ENCODE results near the gene ZNF30.
A peak's percentile ranks its signal among the peaks of the same experiment; 100 is the strongest.
"Not testable (repeated sequence)": the region's sequence is repeated elsewhere in the genome, so short reads cannot be mapped to it uniquely, and the experiment has no call there.

The ZNF30 gene

GRCh38 chr19:34965505-34965904 lies 38.8 kb downstream of the ZNF30 start:
- not testable (repeated sequence) for H3K27me3 Mint-ChIP-seq

GRCh38 chr19:34967551-34967950 lies 40.8 kb downstream of the ZNF30 start:
- H3K27ac Mint-ChIP-seq = no peak overlapping the region
- peaks cover 14% of the 10 kb centered on the region for H3K4me1 Mint-ChIP-seq (ENCODE audit: low read depth)
- no peaks in the 10 kb centered on the region for H3K27me3 Mint-ChIP-seq
- DNase-seq = no peak
- no peak overlapping the region for H3K4me3 Mint-ChIP-seq
- H3K9me3 Mint-ChIP-seq = peaks cover 28% of the 10 kb centered on the region
- peaks cover 8% of the 10 kb centered on the region for H3K36me3 Mint-ChIP-seq (ENCODE audit: low read depth)

More at GRCh38 chr19:34965505-34965904, 38.8 kb downstream of the ZNF30 start:
- peaks cover 28% of the 10 kb centered on the region for H3K4me1 Mint-ChIP-seq (ENCODE audit: low read depth)
- peaks cover 28% of the 10 kb centered on the region for H3K36me3 Mint-ChIP-seq (ENCODE audit: low read depth)
- H3K4me3 Mint-ChIP-seq, DNase-seq, H3K27ac Mint-ChIP-seq: not testable (repeated sequence)
- H3K9me3 Mint-ChIP-seq = peaks cover 40% of the 10 kb centered on the region

GRCh38 chr19:34969721-34970120 lies 43.0 kb downstream of the ZNF30 start:
- Mint-ChIP-seq H3K9me3 (peaks cover 21% of the 10 kb centered on the region), H3K36me3 (ENCODE audit: low read depth) (no peaks in the 10 kb centered on the region), H3K4me1 (ENCODE audit: low read depth) (peaks cover 24% of the 10 kb centered on the region), H3K4me3 (no peak overlapping the region), H3K27me3 (no peaks in the 10 kb centered on the region), H3K27ac (no peak overlapping the region)
- no peak for DNase-seq

- DNase-seq; H3K27ac Mint-ChIP-seq; H3K27me3 Mint-ChIP-seq; H3K36me3 Mint-ChIP-seq (ENCODE audit: low read depth); H3K4me3 Mint-ChIP-seq: not testable (repeated sequence)
- Mint-ChIP-seq H3K4me1 (ENCODE audit: low read depth) (peaks cover 27% of the 10 kb centered on the region), H3K9me3 (peaks cover 21% of the 10 kb centered on the region)
Measured at GRCh38 chr19:34970185-34970780, 43.6 kb downstream of the ZNF30 start.

GRCh38 chr19:34972163-34972705 lies 45.5 kb downstream of the ZNF30 start:
- Mint-ChIP-seq H3K27me3 (no peaks in the 10 kb centered on the region), H3K4me1 (ENCODE audit: low read depth) (peaks cover 35% of the 10 kb centered on the region), H3K9me3 (peaks cover 12% of the 10 kb centered on the region), H3K4me3 (no peak overlapping the region), H3K27ac (no peak overlapping the region), H3K36me3 (ENCODE audit: low read depth) (no peaks in the 10 kb centered on the region)
- DNase-seq = no peak

GRCh38 chr19:34974646-34975045 lies 47.9 kb downstream of the ZNF30 start:
- H3K36me3 Mint-ChIP-seq (ENCODE audit: low read depth) = no peaks in the 10 kb centered on the region
- H3K27ac Mint-ChIP-seq = peak overlapping the region; percentile 64
- H3K9me3 Mint-ChIP-seq = peaks cover 4% of the 10 kb centered on the region
- peaks cover 35% of the 10 kb centered on the region for H3K4me1 Mint-ChIP-seq (ENCODE audit: low read depth)
- H3K4me3 Mint-ChIP-seq = no peak overlapping the region
- DNase-seq = no peak
- no peaks in the 10 kb centered on the region for H3K27me3 Mint-ChIP-seq

- no peak for DNase-seq
- Mint-ChIP-seq H3K27me3 (no peaks in the 10 kb centered on the region), H3K27ac (peak overlapping the region; percentile 64), H3K4me1 (ENCODE audit: low read depth) (peaks cover 35% of the 10 kb centered on the region), H3K36me3 (ENCODE audit: low read depth) (no peaks in the 10 kb centered on the region), H3K9me3 (peaks cover 4% of the 10 kb centered on the region), H3K4me3 (no peak overlapping the region)
Measured at GRCh38 chr19:34975056-34975455, 48.4 kb downstream of the ZNF30 start.

- peaks cover 4% of the 10 kb centered on the region for H3K9me3 Mint-ChIP-seq
- peaks cover 35% of the 10 kb centered on the region for H3K4me1 Mint-ChIP-seq (ENCODE audit: low read depth)
- H3K4me3 Mint-ChIP-seq = no peak overlapping the region
- H3K27me3 Mint-ChIP-seq = no peaks in the 10 kb centered on the region
- H3K27ac Mint-ChIP-seq = no peak overlapping the region
- no peak for DNase-seq
- no peaks in the 10 kb centered on the region for H3K36me3 Mint-ChIP-seq (ENCODE audit: low read depth)
Measured at GRCh38 chr19:34976611-34977010, 49.9 kb downstream of the ZNF30 start.

GRCh38 chr19:34979819-34980640 lies 53.3 kb downstream of the ZNF30 start:
- peak; percentile 14 for DNase-seq
- Mint-ChIP-seq H3K27me3 (no peaks in the 10 kb centered on the region), H3K4me1 (ENCODE audit: low read depth) (peaks cover 23% of the 10 kb centered on the region), H3K36me3 (ENCODE audit: low read depth) (no peaks in the 10 kb centered on the region), H3K9me3 (peaks cover 4% of the 10 kb centered on the region), H3K27ac (no peak overlapping the region), H3K4me3 (no peak overlapping the region)

- no peak for DNase-seq
- H3K9me3 Mint-ChIP-seq = no peaks in the 10 kb centered on the region
- H3K27ac Mint-ChIP-seq = no peak overlapping the region
- no peaks in the 10 kb centered on the region for H3K27me3 Mint-ChIP-seq
- peaks cover 27% of the 10 kb centered on the region for H3K4me1 Mint-ChIP-seq (ENCODE audit: low read depth)
- H3K4me3 Mint-ChIP-seq = no peak overlapping the region
- peaks cover 2% of the 10 kb centered on the region for H3K36me3 Mint-ChIP-seq (ENCODE audit: low read depth)
Measured at GRCh38 chr19:34982275-34982674, 55.6 kb downstream of the ZNF30 start.

- Mint-ChIP-seq H3K9me3 (no peaks in the 10 kb centered on the region), H3K4me1 (ENCODE audit: low read depth) (peaks cover 39% of the 10 kb centered on the region), H3K27ac (no peak overlapping the region), H3K4me3 (no peak overlapping the region), H3K36me3 (ENCODE audit: low read depth) (peaks cover 2% of the 10 kb centered on the region), H3K27me3 (no peaks in the 10 kb centered on the region)
- no peak for DNase-seq
Measured at GRCh38 chr19:34983786-34984185, 57.1 kb downstream of the ZNF30 start.

- Mint-ChIP-seq H3K27me3 (no peaks in the 10 kb centered on the region), H3K4me1 (ENCODE audit: low read depth) (peaks cover 44% of the 10 kb centered on the region), H3K27ac (no peak overlapping the region), H3K4me3 (no peak overlapping the region), H3K36me3 (ENCODE audit: low read depth) (peaks cover 2% of the 10 kb centered on the region), H3K9me3 (no peaks in the 10 kb centered on the region)
- DNase-seq = no peak
Measured at GRCh38 chr19:34984287-34984686, 57.6 kb downstream of the ZNF30 start.

GRCh38 chr19:34985249-34986022 lies 58.7 kb downstream of the ZNF30 start:
- Mint-ChIP-seq H3K4me1 (ENCODE audit: low read depth) (peaks cover 55% of the 10 kb centered on the region), H3K4me3 (peak overlapping the region; percentile 74), H3K27ac (peak overlapping the region; percentile 81), H3K9me3 (no peaks in the 10 kb centered on the region), H3K27me3 (no peaks in the 10 kb centered on the region), H3K36me3 (ENCODE audit: low read depth) (peaks cover 2% of the 10 kb centered on the region)
- no peak for DNase-seq

- Mint-ChIP-seq H3K36me3 (ENCODE audit: low read depth) (peaks cover 8% of the 10 kb centered on the region), H3K27me3 (no peaks in the 10 kb centered on the region), H3K9me3 (peaks cover 7% of the 10 kb centered on the region), H3K4me3 (peak overlapping the region; percentile 23), H3K27ac (peak overlapping the region; percentile 57), H3K4me1 (ENCODE audit: low read depth) (peaks cover 77% of the 10 kb centered on the region)
- DNase-seq = no peak
Measured at GRCh38 chr19:34988119-34988518, 61.4 kb downstream of the ZNF30 start.

Measured in activated T-cell treated with anti-CD3 and anti-CD28 coated beads, Interleukin-2, amount 50 U/mL, for 24 hours (primary cell).